HG03378 (cell line): Measurements from ENCODE around the gene PCSK9.
A peak's percentile ranks its signal among the peaks of the same experiment; 100 is the strongest.

ENCODE experiments used
- ATAC-seq: cut with Tn5 transposase; IDR thresholded peaks from one replicate; pipeline ENCODE4 v1.9.1; 2021; ENCODE audit warnings: mild to moderate bottlenecking, moderate library complexity; ENCODE audit not compliant: unreplicated experiment

The PCSK9 gene

GRCh38 chr1:55057270-55057955 is 18.1 kb downstream of the PCSK9 start:
- ATAC-seq, result no peak

GRCh38 chr1:55057956-55058298 is 18.6 kb downstream of the PCSK9 start:
- ATAC-seq, result no peak

GRCh38 chr1:55059302-55060132 is 20.2 kb downstream of the PCSK9 start:
- no peak for ATAC-seq

GRCh38 chr1:55060133-55060999 is 21.0 kb downstream of the PCSK9 start:
- peak; percentile 51 for ATAC-seq

GRCh38 chr1:55061000-55061705 is 21.8 kb downstream of the PCSK9 start:
- no peak for ATAC-seq

- no peak for ATAC-seq
These were observed 22.5 kb downstream of the PCSK9 start for GRCh38 chr1:55061706-55062321.

- no peak for ATAC-seq
These were observed 23.6 kb downstream of the PCSK9 start for GRCh38 chr1:55062801-55063576.

GRCh38 chr1:55063577-55063942 is 24.2 kb downstream of the PCSK9 start:
- ATAC-seq, result no peak

GRCh38 chr1:55064071-55064581 is 24.8 kb downstream of the PCSK9 start:
- ATAC-seq, result no peak

- no peak for ATAC-seq
These were observed 25.5 kb downstream of the PCSK9 start for GRCh38 chr1:55064861-55065263.

GRCh38 chr1:55065648-55066047 is 26.3 kb downstream of the PCSK9 start:
- no peak for ATAC-seq

- ATAC-seq, result no peak
These were observed 27.9 kb downstream of the PCSK9 start for GRCh38 chr1:55067022-55067778.

- no peak for ATAC-seq
These were observed 28.6 kb downstream of the PCSK9 start for GRCh38 chr1:55067914-55068313.

GRCh38 chr1:55068638-55069037 is 29.3 kb downstream of the PCSK9 start:
- no peak for ATAC-seq

- ATAC-seq, result no peak
These were observed 29.9 kb downstream of the PCSK9 start for GRCh38 chr1:55069280-55069679.

- ATAC-seq, result no peak
These were observed 31.2 kb downstream of the PCSK9 start for GRCh38 chr1:55070293-55071164.

GRCh38 chr1:55071477-55071876 is 32.1 kb downstream of the PCSK9 start:
- ATAC-seq, result no peak
